Natural killer cell (primary cell): ENCODE measurements around the gene AQR. TPM values are rescaled to one million over a fixed set of nuclear protein-coding genes. Genes with fewer than 3 reads are reported as not detected.
"Not testable (repeated sequence)": the region's sequence is repeated elsewhere in the genome, so short reads cannot be mapped to it uniquely, and the experiment has no call there.

Experiments
- ATAC-seq, 3 donors: fragments of 150-1000 bp in 2 of 3; fragments of 200-7000 bp in 1 of 3; cut with Tn5 transposase; 1 replicate in 1 of 3; 2 replicates in 2 of 3; pipeline ENCODE4 v1.10.0; 2021; ENCODE audit warnings: mild to moderate bottlenecking in 2 of 3, moderate library complexity in 2 of 3
- DNase-seq, 2 donors: peaks; one replicate each; pipeline versions ENCODE4 v3.0.0 to v3.0.0-alpha.2; 2013 to 2021; ENCODE audit warnings: mixed read lengths in 1 of 2
- H3K27ac ChIP-seq: one replicate; pipeline ENCODE4 v1.5.1; 2013; ENCODE audit warnings: mild to moderate bottlenecking, low read length
- H3K27me3 ChIP-seq: one replicate; pipeline ENCODE4 v1.6.1; 2013; ENCODE audit warnings: low read length; ENCODE audit not compliant: control insufficient read depth, insufficient read depth
- H3K36me3 ChIP-seq: one replicate; pipeline ENCODE4 v1.6.1; 2013; ENCODE audit warnings: low read length; ENCODE audit not compliant: control insufficient read depth, insufficient read depth
- H3K4me1 ChIP-seq: one replicate; pipeline ENCODE4 v1.6.1; 2013; ENCODE audit warnings: low read length; ENCODE audit not compliant: control insufficient read depth, insufficient read depth
- H3K4me3 ChIP-seq: one replicate; pipeline ENCODE4 v1.5.1; 2013; ENCODE audit warnings: low read length
- H3K9me3 ChIP-seq: one replicate; pipeline ENCODE4 v1.6.1; 2013; ENCODE audit warnings: low read length; ENCODE audit not compliant: control insufficient read depth, insufficient read depth
- H3K27ac Mint-ChIP-seq, 2 donors: one replicate each; pipeline ENCODE4 v1.8.0; 2022; ENCODE audit warnings: mild to moderate bottlenecking in 2 of 2, mixed read lengths in 2 of 2, moderate library complexity in 1 of 2
- H3K27me3 Mint-ChIP-seq, 2 donors: one replicate each; pipeline ENCODE4 v1.8.0; 2022; ENCODE audit warnings: low read depth in 2 of 2, mixed read lengths in 2 of 2
- H3K36me3 Mint-ChIP-seq: one replicate; pipeline ENCODE4 v1.8.0; 2022; ENCODE audit warnings: mixed read lengths
- H3K4me1 Mint-ChIP-seq, 2 donors: one replicate each; pipeline ENCODE4 v1.8.0; 2022; ENCODE audit warnings: mixed read lengths in 2 of 2
- H3K4me3 Mint-ChIP-seq: one replicate; pipeline ENCODE4 v1.8.0; 2022; ENCODE audit warnings: mild to moderate bottlenecking, moderate library complexity, mixed read lengths
- H3K9me3 Mint-ChIP-seq, 2 donors: one replicate each; pipeline ENCODE4 v1.8.0; 2022; ENCODE audit warnings: mixed read lengths in 2 of 2
- WGBS: methylation state at CpG from one replicate; pipeline ENCODE4 v1.1.7; 2013; ENCODE audit warnings: missing lambda C conversion rate; ENCODE audit not compliant: insufficient coverage; 5-methylcytosine and 5-hydroxymethylcytosine counted together
- intact Hi-C: fragments of 100-400 bp; cut with micrococcal nuclease; formaldehyde crosslinking; loops from one replicate; pipeline ENCODE4 v1.14.2; 2022
- total RNA-seq, 4 donors: library from RNA; stranded (reverse); fragments of 120-200 nt in 1 of 4; gene quantifications; one replicate each; pipeline versions ENCODE4 v1.2.3 to v1.2.4, GENCODE V29; 2013 to 2022
- TF ChIP-seq, protein P1 (sequence below): fragments of 200-600 bp; IDR thresholded peaks from one replicate; pipeline ENCODE4 v1.8.0; 2022; ENCODE audit warnings: antibody characterized with exemption

The AQR gene
- total RNA-seq, 3 donors from 2014 or later (not counting 1 experiment from before 2014, with no cell fraction given): 44.8 to 64.4 (median 53.0) TPM

DNA sequence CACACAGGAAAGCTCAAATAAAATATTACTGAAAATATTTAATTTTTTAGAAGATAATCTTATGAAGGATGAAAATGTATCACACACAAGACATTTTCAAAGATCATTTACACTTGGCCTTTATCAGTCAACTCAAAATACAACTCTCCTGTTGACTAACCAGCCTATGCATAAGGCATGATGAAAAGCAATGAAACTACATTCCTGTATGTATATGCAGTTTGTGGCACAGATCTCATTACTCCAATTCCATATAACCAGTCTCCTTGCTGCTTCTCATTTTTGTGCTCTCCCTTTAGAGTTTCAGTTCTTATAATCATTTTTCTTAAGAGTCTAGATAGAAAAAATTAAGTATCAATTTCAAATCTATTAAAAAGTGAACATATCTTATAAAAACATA, 25.8 kb downstream of the AQR start:
- Histone ChIP-seq H3K4me3 (no peak overlapping the region), H3K27ac (no peak overlapping the region), H3K27me3 (no peaks in the 10 kb centered on the region), H3K4me1 (no peaks in the 10 kb centered on the region), H3K9me3 (no peaks in the 10 kb centered on the region), H3K36me3 (peaks cover 60% of the 10 kb centered on the region)
- no peak overlapping the region for H3K4me3 Mint-ChIP-seq
- no peaks in the 10 kb centered on the region for H3K4me1 Mint-ChIP-seq
- no peaks in the 10 kb centered on the region for H3K27me3 Mint-ChIP-seq
- no peak overlapping the region for H3K27ac Mint-ChIP-seq
- peaks cover 13% of the 10 kb centered on the region for H3K36me3 Mint-ChIP-seq
- TF ChIP-seq, protein P1, sequence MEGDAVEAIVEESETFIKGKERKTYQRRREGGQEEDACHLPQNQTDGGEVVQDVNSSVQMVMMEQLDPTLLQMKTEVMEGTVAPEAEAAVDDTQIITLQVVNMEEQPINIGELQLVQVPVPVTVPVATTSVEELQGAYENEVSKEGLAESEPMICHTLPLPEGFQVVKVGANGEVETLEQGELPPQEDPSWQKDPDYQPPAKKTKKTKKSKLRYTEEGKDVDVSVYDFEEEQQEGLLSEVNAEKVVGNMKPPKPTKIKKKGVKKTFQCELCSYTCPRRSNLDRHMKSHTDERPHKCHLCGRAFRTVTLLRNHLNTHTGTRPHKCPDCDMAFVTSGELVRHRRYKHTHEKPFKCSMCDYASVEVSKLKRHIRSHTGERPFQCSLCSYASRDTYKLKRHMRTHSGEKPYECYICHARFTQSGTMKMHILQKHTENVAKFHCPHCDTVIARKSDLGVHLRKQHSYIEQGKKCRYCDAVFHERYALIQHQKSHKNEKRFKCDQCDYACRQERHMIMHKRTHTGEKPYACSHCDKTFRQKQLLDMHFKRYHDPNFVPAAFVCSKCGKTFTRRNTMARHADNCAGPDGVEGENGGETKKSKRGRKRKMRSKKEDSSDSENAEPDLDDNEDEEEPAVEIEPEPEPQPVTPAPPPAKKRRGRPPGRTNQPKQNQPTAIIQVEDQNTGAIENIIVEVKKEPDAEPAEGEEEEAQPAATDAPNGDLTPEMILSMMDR: no peak
- intact Hi-C loops: no loop called here
- ATAC-seq: no peak
- no peak for DNase-seq
- no peaks in the 10 kb centered on the region for H3K9me3 Mint-ChIP-seq

GRCh38 chr15:34943264-34943663, 26.3 kb downstream of the AQR start:
- H3K27ac Mint-ChIP-seq, H3K27ac ChIP-seq, H3K4me3 Mint-ChIP-seq, H3K4me1 ChIP-seq, intact Hi-C loops, H3K4me1 Mint-ChIP-seq, H3K4me3 ChIP-seq, H3K9me3 ChIP-seq, H3K9me3 Mint-ChIP-seq, H3K27me3 Mint-ChIP-seq, H3K27me3 ChIP-seq, ATAC-seq, DNase-seq: not testable (repeated sequence)
- peaks cover 13% of the 10 kb centered on the region for H3K36me3 Mint-ChIP-seq
- H3K36me3 ChIP-seq: peaks cover 63% of the 10 kb centered on the region

DNA sequence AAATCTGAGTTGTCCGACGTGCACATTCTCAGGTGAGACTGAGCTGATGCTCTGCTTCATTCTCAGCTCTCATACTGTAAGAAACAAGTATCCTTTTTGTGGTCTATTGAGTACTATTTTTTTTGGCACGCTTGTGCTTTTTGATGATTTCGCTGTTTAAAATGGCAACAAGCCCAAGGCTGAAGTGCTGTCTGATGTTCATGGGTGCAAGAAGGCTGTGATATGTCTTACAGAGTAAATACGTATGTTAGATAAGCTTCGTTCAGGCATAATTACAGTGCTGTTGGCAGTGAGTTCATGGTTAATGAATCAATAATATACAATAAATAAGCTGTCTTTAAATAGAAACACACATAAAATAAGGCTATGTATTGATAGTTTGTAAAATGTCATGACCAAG, 27.2 kb downstream of the AQR start:
- Histone ChIP-seq H3K27me3 (no peaks in the 10 kb centered on the region), H3K36me3 (peaks cover 63% of the 10 kb centered on the region), H3K9me3 (no peaks in the 10 kb centered on the region), H3K27ac (no peak overlapping the region), H3K4me1 (no peaks in the 10 kb centered on the region), H3K4me3 (no peak overlapping the region)
- H3K27me3 Mint-ChIP-seq: no peaks in the 10 kb centered on the region
- intact Hi-C loops: no loop called here
- H3K9me3 Mint-ChIP-seq: no peaks in the 10 kb centered on the region
- no peak for ATAC-seq
- no peak overlapping the region for H3K27ac Mint-ChIP-seq
- 99% methylated on average over 4 of the region's 6 CpGs for WGBS
- TF ChIP-seq, protein P1: no peak
- H3K4me1 Mint-ChIP-seq: no peaks in the 10 kb centered on the region
- peaks cover 13% of the 10 kb centered on the region for H3K36me3 Mint-ChIP-seq
- H3K4me3 Mint-ChIP-seq: no peak overlapping the region
- DNase-seq: no peak

GRCh38 chr15:34941831-34942230, 27.7 kb downstream of the AQR start:
- H3K36me3 ChIP-seq: peaks cover 66% of the 10 kb centered on the region
- Mint-ChIP-seq H3K27me3 (no peaks in the 10 kb centered on the region), H3K4me3 (no peak overlapping the region), H3K36me3 (peaks cover 13% of the 10 kb centered on the region), H3K27ac (no peak overlapping the region), H3K9me3 (no peaks in the 10 kb centered on the region), H3K4me1 (no peaks in the 10 kb centered on the region)
- DNase-seq (no peak), ATAC-seq (no peak)
- TF ChIP-seq, protein P1: no peak
- intact Hi-C loops: no loop called here
- no peak overlapping the region for H3K4me3 ChIP-seq
- H3K4me1 ChIP-seq: no peaks in the 10 kb centered on the region
- H3K27ac ChIP-seq: no peak overlapping the region
- no peaks in the 10 kb centered on the region for H3K27me3 ChIP-seq
- 80% methylated on average over 1 of the region's 3 CpGs for WGBS
- H3K9me3 ChIP-seq: no peaks in the 10 kb centered on the region
